NCI-H2171 treated with DMSO at 0.1 percent for 48 hours (cell line): ENCODE measurements around the gene DPF1.

Experiments used
- DNase-seq: peaks from one replicate; lab custom pipeline; 2025; lab: John Stamatoyannopoulos, UW

DPF1 gene

DNA sequence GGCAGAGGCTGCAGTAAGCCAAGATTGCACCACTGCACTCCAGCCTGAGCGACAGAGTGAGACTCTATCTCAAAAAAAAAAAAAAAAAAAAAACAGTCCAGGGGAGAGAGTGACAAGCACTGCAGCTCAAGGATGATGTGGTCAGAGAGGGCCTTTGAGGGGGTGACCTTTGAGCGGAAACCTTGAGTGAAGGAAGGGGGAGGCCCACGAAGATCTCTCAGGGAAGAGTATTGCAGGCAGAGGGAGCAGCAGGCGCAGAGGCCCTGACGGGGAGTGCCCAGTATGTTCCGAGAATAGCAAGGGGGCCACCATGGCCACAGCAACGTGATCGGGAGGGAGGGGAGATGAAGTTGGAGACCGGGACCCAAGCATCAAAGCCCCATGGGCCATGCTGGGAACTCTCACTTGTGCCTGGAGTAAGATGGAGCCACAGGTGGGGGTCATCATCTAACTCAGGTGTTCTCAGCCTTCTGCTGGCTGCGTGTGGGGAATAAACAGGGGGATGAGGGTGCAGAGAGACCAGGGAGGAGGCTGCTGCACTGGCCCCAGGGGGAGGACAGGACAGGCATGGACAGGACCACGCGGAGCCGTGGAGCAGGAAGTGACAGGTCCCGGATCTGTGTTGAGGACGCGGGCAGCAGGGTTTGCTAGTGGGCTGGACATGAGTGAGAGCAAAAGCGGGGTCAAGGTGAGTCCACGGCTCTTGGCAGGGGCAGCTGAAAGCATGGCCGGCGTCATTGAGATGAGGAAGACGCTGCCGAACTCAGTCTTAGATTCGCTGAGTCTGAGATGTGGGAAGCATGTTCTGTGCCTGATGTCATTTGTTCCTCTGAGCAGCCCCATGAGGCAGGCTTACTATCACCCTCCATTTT, 60.4 kb downstream of the DPF1 start:
- DNase-seq = no peak

DNA sequence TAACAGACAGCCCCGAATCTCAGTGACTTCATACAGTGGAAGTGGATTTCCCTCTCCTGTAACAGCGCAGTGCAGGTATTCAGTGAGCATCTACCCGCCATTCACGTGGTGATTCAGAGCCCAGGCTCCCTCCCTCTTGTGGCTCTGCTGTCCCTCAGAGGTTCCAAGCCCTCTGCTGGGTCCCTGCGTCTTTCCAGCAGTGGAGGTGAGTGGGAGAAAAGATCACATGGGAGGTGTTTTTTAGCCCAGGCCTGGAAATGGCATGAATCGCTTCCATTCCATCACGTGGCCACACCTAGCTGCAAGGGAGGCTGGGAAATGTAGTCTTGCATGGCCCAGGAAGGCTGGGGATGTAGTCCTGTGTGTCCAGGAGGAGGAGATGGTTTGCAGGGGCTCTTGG, 61.4 kb downstream of the DPF1 start:
- DNase-seq = no peak

GRCh38 chr19:38162094-38162493, 61.9 kb downstream of the DPF1 start:
- DNase-seq = no peak
